Testis (tissue), 3 donors: ENCODE results near the gene SARM1. TPM values are rescaled to one million over a fixed set of nuclear protein-coding genes. Genes with fewer than 3 reads are reported as not detected.
A peak's percentile ranks its signal among the peaks of the same experiment; 100 is the strongest.

ENCODE experiments used
- DNase-seq: peaks from one replicate; pipeline ENCODE4 v3.0.0-alpha.2; 2019
- H3K27ac ChIP-seq, 2 donors: fragments of 200-600 bp; sonication (generic); one replicate each; pipeline ENCODE4 v1.5.1; 2019
- H3K27me3 ChIP-seq: fragments of 200-600 bp; sonication (generic); one replicate; pipeline ENCODE4 v1.5.1; 2019
- H3K36me3 ChIP-seq: fragments of 200-600 bp; sonication (generic); one replicate; pipeline ENCODE4 v1.5.1; 2017; ENCODE audit warnings: low read depth; ENCODE audit errors: missing control alignments
- H3K4me1 ChIP-seq: fragments of 200-600 bp; sonication (generic); one replicate; pipeline ENCODE4 v1.5.1; 2019
- H3K4me3 ChIP-seq, 2 donors: fragments of 200-600 bp; sonication (generic); one replicate each; pipeline ENCODE4 v1.5.1; 2017 to 2019
- H3K9me3 ChIP-seq: fragments of 200-600 bp; sonication (generic); one replicate; pipeline ENCODE4 v1.5.1; 2017
- CTCF ChIP-seq, 3 experiments: fragments of 450-650 bp in 2 of 3; fragments of 200-600 bp in 1 of 3; sonication (generic) in 1 of 3; IDR thresholded peaks; one replicate each; pipeline ENCODE4 v1.5.1; 2016 to 2019; ENCODE audit warnings: antibody characterized with exemption in 3 of 3, mild to moderate bottlenecking in 2 of 3, moderate library complexity in 1 of 3
- POLR2A ChIP-seq: fragments of 450-650 bp; IDR thresholded peaks from one replicate; pipeline ENCODE4 v1.6.1; 2017; ENCODE audit warnings: antibody characterized with exemption, mild to moderate bottlenecking, moderate library complexity
- WGBS, 2 donors: methylation state at CpG; one replicate each; pipeline ENCODE4 v1.1.5; 2018; 5-methylcytosine and 5-hydroxymethylcytosine counted together
- intact Hi-C: fragments of 100-400 bp; cut with DNase I; formaldehyde crosslinking; loops from one replicate; pipeline ENCODE4 v1.15.1; 2023; ENCODE audit warnings: low total_unique reads
- polyA plus RNA-seq: library from polyadenylated mRNA; stranded (reverse); fragments of 350-450 nt; fragmentation: Illumina TruSeq; extraction: RNeasy Lipid Tissue Mini Kit (QIAGEN cat#74804); gene quantifications from one replicate; pipeline ENCODE4 v1.2.3, GENCODE V29; 2014; ENCODE audit warnings: low read depth, low replicate concordance; ENCODE audit not compliant: insufficient read depth
- total RNA-seq, 2 donors: library from RNA; depleted of rRNA; stranded (reverse); fragments of >200 nt; gene quantifications; one replicate each; pipeline ENCODE4 v1.2.3, GENCODE V29; 2016

The SARM1 gene
- total and polyA plus RNA-seq, 3 donors from 2014 or later: 6.6 to 19.9 (median 18.6) TPM

DNA sequence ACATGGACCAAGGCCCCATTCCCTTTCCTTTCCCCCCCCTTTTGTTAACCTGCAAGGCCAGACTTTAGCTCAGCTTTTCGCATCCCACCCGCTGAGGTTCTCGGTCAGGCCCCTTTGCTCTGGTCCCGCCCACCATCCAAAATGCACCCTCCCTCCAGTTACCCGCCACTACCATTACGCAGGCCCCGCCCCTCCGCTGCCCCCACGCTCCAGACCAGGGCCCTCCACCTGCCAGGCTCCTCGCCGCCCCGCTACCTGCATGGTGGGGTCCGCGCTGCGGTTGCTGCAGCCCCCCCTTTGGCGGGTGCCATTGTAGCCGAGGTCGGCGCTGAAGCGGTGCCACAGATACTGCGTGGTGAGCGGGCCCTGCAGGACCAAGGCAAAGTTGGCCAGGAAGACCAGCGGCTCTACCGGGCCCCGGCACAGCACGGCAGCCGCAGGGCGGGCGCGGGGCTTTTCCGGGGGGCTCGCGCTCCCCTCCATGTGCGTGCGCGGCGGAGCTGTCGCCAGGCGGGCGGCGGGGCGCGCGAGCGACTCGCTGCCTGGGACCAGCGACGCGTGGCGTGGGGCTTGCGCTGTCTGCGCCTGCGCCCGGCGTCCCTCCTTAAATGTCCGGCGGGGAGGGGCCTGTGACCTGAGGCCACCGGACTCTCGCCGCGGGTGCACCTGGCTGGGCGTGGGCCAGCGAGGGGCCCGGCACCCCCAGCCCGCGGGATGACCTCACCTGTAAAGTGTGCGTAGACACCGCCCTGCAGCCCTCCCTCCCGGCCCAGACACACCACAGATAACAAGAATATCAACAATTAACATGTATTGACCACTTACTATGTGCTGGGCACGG, 34.4 kb downstream of the SARM1 start, which contains the start of gene SLC46A1:
SLC46A1 (minus strand) TSS at position 581 of the 841 bp plus-strand sequence; CDS start at position 483, 98 bp downstream.
- Histone ChIP-seq H3K27me3 (no peaks in the 10 kb centered on the region), H3K9me3 (no peaks in the 10 kb centered on the region), H3K36me3 (no peaks in the 10 kb centered on the region), H3K4me1 (peaks cover 12% of the 10 kb centered on the region), H3K4me3 (peak within 1 kb of the TSS; percentile 80 to 84), H3K27ac (peak within 1 kb of the TSS in 1 of 2 donors; percentile 14)
- 1 to 3% methylated on average over 6 to 69 of the region's 70 CpGs for WGBS, 2 donors
- TF ChIP-seq POLR2A (no peak), CTCF (IDR thresholded peaks at IDR 0.05) (no peak)
- intact Hi-C loops: no loop called here
- peak; percentile 74 for DNase-seq

DNA sequence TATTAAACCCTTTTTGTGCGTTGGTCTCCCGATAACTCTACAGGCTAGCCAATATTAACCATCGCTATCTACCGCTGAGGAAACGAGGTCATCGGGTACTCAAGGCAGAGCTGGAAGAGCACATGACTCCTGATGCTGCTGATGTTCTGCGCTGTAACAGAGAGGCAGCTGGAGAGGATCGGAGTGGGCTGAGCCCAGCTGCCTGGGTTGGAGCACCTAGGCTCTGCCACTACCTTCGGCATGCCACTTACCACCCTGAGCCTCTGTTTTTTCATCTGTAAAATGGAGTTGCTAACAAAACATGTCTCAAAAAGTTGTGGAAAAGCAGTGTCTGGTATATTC, 35.0 kb downstream of the SARM1 start:
- TF ChIP-seq CTCF (IDR thresholded peaks at IDR 0.05): no peak
- no peak for TF ChIP-seq POLR2A
- Histone ChIP-seq H3K4me1 (peaks cover 12% of the 10 kb centered on the region), H3K4me3 (peak overlapping the region; percentile 80 to 84), H3K27ac (no peak overlapping the region), H3K36me3 (no peaks in the 10 kb centered on the region), H3K27me3 (no peaks in the 10 kb centered on the region), H3K9me3 (no peaks in the 10 kb centered on the region)
- intact Hi-C loops: no loop called here
- DNase-seq: peak; percentile 31
- WGBS, 2 donors: 18 to 20% methylated on average over 8 to 9 of the region's 9 CpGs

GRCh38 chr17:28407130-28407973, 35.9 kb downstream of the SARM1 start:
- TF ChIP-seq CTCF (IDR thresholded peaks at IDR 0.05) (no peak), POLR2A (no peak)
- 78 to 79% methylated on average over 5 of the region's 5 CpGs for WGBS, 2 donors
- DNase-seq: no peak

GRCh38 chr17:28407974-28408306, 36.4 kb downstream of the SARM1 start:
- no peak overlapping the region for H3K4me3 ChIP-seq
- no peaks in the 10 kb centered on the region for H3K27me3 ChIP-seq
- H3K36me3 ChIP-seq: no peaks in the 10 kb centered on the region
- DNase-seq: no peak
- H3K27ac ChIP-seq: no peak overlapping the region
- WGBS, 2 donors: 83% methylated on average over 1 of the region's 1 CpG
- peaks cover 12% of the 10 kb centered on the region for H3K4me1 ChIP-seq
- TF ChIP-seq POLR2A: no peak
- TF ChIP-seq CTCF (IDR thresholded peaks at IDR 0.05): no peak
- H3K9me3 ChIP-seq: no peaks in the 10 kb centered on the region
- intact Hi-C loops: no loop called here

More at GRCh38 chr17:28407130-28407973, 35.9 kb downstream of the SARM1 start:
- intact Hi-C loops: no loop called here
- no peaks in the 10 kb centered on the region for H3K9me3 ChIP-seq
- H3K27ac ChIP-seq: no peak overlapping the region
- no peaks in the 10 kb centered on the region for H3K27me3 ChIP-seq
- H3K36me3 ChIP-seq: no peaks in the 10 kb centered on the region
- no peak overlapping the region for H3K4me3 ChIP-seq
- H3K4me1 ChIP-seq: peaks cover 12% of the 10 kb centered on the region
